Measurements from ENCODE around the gene SRXN1.

SRXN1 gene

GRCh38 chr20:653110-653589 lies at the start of gene SRXN1:
Gene SRXN1, minus strand, starts transcription at chr20:653200. Its CDS starts 15 bp downstream, at chr20:653185.
- Histone ChIP-seq H3K27me3 (ENCODE audit: insufficient read depth, low read length) (no peaks in the 10 kb centered on the region), H2AFZ (ENCODE audit: low read length) (peak within 1 kb of the TSS; percentile 32; the same call in 1 of the 2 replicates), H3K9me3 (ENCODE audit: low read length) (no peaks in the 10 kb centered on the region), H3K36me3 (ENCODE audit: insufficient read depth, low read length) (peaks cover 24% of the 10 kb centered on the region), H3K79me2 (ENCODE audit: insufficient read depth, low read length) (peaks cover 9% of the 10 kb centered on the region; the same call in 1 of the 2 replicates), H3K4me3 (ENCODE audit: low read depth, low read length, poor library complexity, severe bottlenecking) (peak within 1 kb of the TSS; percentile 76), H3K4me2 (ENCODE audit: low read length) (peak within 1 kb of the TSS; percentile 88), H3K9ac (ENCODE audit: low read length) (peak within 1 kb of the TSS; percentile 87), H3K9me2 (ENCODE audit: low read depth, low read length) (no peaks in the 10 kb centered on the region), H3F3A (ENCODE audit: insufficient read depth, low read length) (no peaks in the 10 kb centered on the region), H3K27ac (ENCODE audit: low read depth, low read length, poor library complexity, severe bottlenecking) (peak within 1 kb of the TSS; percentile 24), H4K20me1 (ENCODE audit: insufficient read depth, low read length) (no peaks in the 10 kb centered on the region), H3K4me1 (ENCODE audit: insufficient read depth, low read length, severe bottlenecking) (peaks cover 20% of the 10 kb centered on the region)
- TF ChIP-seq CTCF (IDR thresholded peaks at IDR 0.05; ENCODE audit: low read length): peak; percentile 78
- TF ChIP-seq EZH2 (IDR thresholded peaks at IDR 0.05; ENCODE audit: borderline replicate concordance, low read length): no peak

- Histone ChIP-seq H4K20me1 (ENCODE audit: insufficient read depth, low read length) (no peaks in the 10 kb centered on the region), H3K27ac (ENCODE audit: low read depth, low read length, poor library complexity, severe bottlenecking) (no peak overlapping the region), H3K4me3 (ENCODE audit: low read depth, low read length, poor library complexity, severe bottlenecking) (no peak overlapping the region), H3K9me3 (ENCODE audit: low read length) (no peaks in the 10 kb centered on the region), H3K79me2 (ENCODE audit: insufficient read depth, low read length) (no peaks in the 10 kb centered on the region), H3K4me2 (ENCODE audit: low read length) (no peak overlapping the region), H2AFZ (ENCODE audit: low read length) (no peak overlapping the region), H3F3A (ENCODE audit: insufficient read depth, low read length) (no peaks in the 10 kb centered on the region), H3K36me3 (ENCODE audit: insufficient read depth, low read length) (no peaks in the 10 kb centered on the region), H3K9me2 (ENCODE audit: low read depth, low read length) (no peaks in the 10 kb centered on the region), H3K4me1 (ENCODE audit: insufficient read depth, low read length, severe bottlenecking) (no peaks in the 10 kb centered on the region), H3K9ac (ENCODE audit: low read length) (no peak overlapping the region), H3K27me3 (ENCODE audit: insufficient read depth, low read length) (0 out of 2 replicates have a peak, but pooled peaks cover 3% of the 10 kb centered on the region)
- TF ChIP-seq EZH2 (IDR thresholded peaks at IDR 0.05; ENCODE audit: borderline replicate concordance, low read length) (no peak), CTCF (IDR thresholded peaks at IDR 0.05; ENCODE audit: low read length) (no peak)
Measured at GRCh38 chr20:701401-702129, 48.6 kb upstream of the SRXN1 start.

GRCh38 chr20:699811-700338 lies 46.9 kb upstream of the SRXN1 start:
- Histone ChIP-seq H2AFZ (ENCODE audit: low read length) (no peak overlapping the region), H3K27me3 (ENCODE audit: insufficient read depth, low read length) (0 out of 2 replicates have a peak, but pooled peaks cover 3% of the 10 kb centered on the region), H3F3A (ENCODE audit: insufficient read depth, low read length) (no peaks in the 10 kb centered on the region), H3K4me1 (ENCODE audit: insufficient read depth, low read length, severe bottlenecking) (no peaks in the 10 kb centered on the region), H4K20me1 (ENCODE audit: insufficient read depth, low read length) (no peaks in the 10 kb centered on the region), H3K9ac (ENCODE audit: low read length) (no peak overlapping the region), H3K79me2 (ENCODE audit: insufficient read depth, low read length) (no peaks in the 10 kb centered on the region), H3K36me3 (ENCODE audit: insufficient read depth, low read length) (no peaks in the 10 kb centered on the region), H3K27ac (ENCODE audit: low read depth, low read length, poor library complexity, severe bottlenecking) (no peak overlapping the region), H3K9me2 (ENCODE audit: low read depth, low read length) (no peaks in the 10 kb centered on the region), H3K4me2 (ENCODE audit: low read length) (no peak overlapping the region), H3K4me3 (ENCODE audit: low read depth, low read length, poor library complexity, severe bottlenecking) (no peak overlapping the region), H3K9me3 (ENCODE audit: low read length) (no peaks in the 10 kb centered on the region)
- no peak for TF ChIP-seq CTCF (IDR thresholded peaks at IDR 0.05; ENCODE audit: low read length)
- TF ChIP-seq EZH2 (IDR thresholded peaks at IDR 0.05; ENCODE audit: borderline replicate concordance, low read length): no peak

Measured in OCI-LY1 (cell line).